ENCODE measurements around the gene PID1.

- TF ChIP-seq CTCF (conservative IDR thresholded peaks at IDR 0.05) = no peak
- TF ChIP-seq EZH2 (IDR thresholded peaks at IDR 0.05; ENCODE audit: low read depth) = no peak
Measured at GRCh38 chr2:229275506-229275905, 4.4 kb upstream of the PID1 start.

All from PC-9 (cell line).